ENCODE results near the gene CCDC174. TPM values are rescaled to one million over a fixed set of nuclear protein-coding genes. Genes with fewer than 3 reads are reported as not detected.

CCDC174 gene
- 10.6 to 16.6 TPM (median 11.5 TPM) in 5 replicates for total RNA-seq (2022; extraction: Qiagen RNA extraction)

GRCh38 chr3:14651440-14652251 is at the start of gene CCDC174:
CCDC174 (plus strand) TSS chr3:14651762; CDS start chr3:14651837, 75 bp downstream.

GRCh38 chr3:14674841-14675240 is 23.3 kb downstream of the CCDC174 start, which contains the start of gene C3orf20:
C3orf20 (plus strand) TSS chr3:14675141; CDS start chr3:14682714, 7,573 bp downstream.

Other genes with a start within 250 kb of the CCDC174 start
- 71.4 to 97.2 TPM (median 92.2 TPM) in 5 replicates for gene SLC6A6, start 249.2 kb upstream of the CCDC174 start, total RNA-seq (2022; extraction: Qiagen RNA extraction)
- 1.1 to 2.2 TPM (median 1.9 TPM) in 5 replicates for gene GRIP2, start 111.4 kb upstream of the CCDC174 start, total RNA-seq (2022; extraction: Qiagen RNA extraction)
- gene C3orf20, start 23.4 kb downstream of the CCDC174 start, total RNA-seq (2022; extraction: Qiagen RNA extraction) = 0.02 to 0.05 TPM in 2 of 5 replicates, not detected in the others
- gene FGD5, start 167.2 kb downstream of the CCDC174 start, total RNA-seq (2022; extraction: Qiagen RNA extraction) = 0.02 to 0.03 TPM (median 0.02 TPM) in 3 of 5 replicates, not detected in the others